GM19193 (cell line): ENCODE results near the gene ZNRF4.

Experiments
- POLR2A ChIP-seq: IDR thresholded peaks from 4 replicates; pipeline ENCODE4 v1.6.1; 2011; ENCODE audit not compliant: insufficient read depth, insufficient read length; ENCODE audit errors: extremely low read depth

Gene ZNRF4

DNA sequence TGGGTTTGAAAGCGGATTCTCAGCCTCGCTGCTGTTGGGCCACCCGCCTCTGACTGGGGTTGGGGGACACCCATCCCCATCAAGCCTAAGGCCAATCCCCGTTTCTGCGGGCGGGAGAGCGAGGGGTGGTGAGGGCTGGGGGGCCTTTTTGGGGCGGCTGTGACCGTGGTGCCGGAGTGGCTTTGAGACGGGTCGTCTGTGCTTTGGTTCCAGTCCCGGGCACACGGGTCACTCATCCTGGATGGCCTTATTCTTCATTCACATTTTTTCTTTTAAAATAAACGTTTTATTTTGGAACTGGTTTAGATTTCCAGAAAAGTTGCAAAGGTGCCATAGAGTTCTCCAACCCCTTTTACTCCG lies 1.6 kb downstream of the ZNRF4 start:
- TF ChIP-seq POLR2A: no peak

- TF ChIP-seq POLR2A: no peak
Observed at GRCh38 chr19:5457709-5458108, 2.5 kb downstream of the ZNRF4 start.

DNA sequence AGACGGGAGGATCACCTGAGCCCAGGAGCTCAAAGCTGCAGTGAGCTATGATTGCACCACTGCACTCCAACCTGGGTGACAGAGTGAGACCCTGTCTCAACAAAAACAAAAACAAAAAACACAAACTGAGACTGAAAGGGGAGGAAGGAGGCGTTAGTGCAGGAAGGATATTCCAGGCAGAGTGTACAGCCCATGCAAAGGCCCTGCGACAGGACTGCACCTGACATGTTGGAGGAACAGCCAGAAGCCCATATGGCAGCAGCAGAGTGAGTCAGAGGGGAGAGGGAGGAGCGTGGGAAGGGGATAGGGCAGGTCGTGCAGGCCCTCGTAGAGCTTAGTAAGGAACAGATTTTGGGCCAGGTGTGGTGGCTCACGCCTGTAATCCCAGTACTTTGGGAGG lies 3.2 kb downstream of the ZNRF4 start:
- TF ChIP-seq POLR2A: no peak

DNA sequence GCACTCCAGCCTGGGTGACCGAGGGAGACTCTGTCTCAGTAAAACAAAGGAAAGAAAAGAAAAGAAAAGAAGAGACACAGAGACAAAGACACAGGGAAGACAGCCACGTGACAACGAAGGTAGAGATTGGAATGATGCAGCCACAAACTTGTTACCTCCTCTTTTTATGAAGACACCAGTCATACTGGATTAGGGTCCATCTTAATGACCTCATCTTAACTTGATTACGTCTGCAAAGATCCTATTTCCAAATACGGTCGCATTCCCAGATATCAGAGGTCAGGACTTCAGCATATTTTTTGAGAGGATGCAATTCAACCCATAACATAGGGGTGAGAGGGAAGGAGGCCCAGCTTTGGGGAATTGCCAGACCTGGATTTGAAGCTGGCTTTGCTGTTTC lies 4.1 kb downstream of the ZNRF4 start:
- no peak for TF ChIP-seq POLR2A

- TF ChIP-seq POLR2A: no peak
Observed at GRCh38 chr19:5460748-5461147, 5.5 kb downstream of the ZNRF4 start.

- no peak for TF ChIP-seq POLR2A
Observed at GRCh38 chr19:5463959-5464358, 8.7 kb downstream of the ZNRF4 start.

DNA sequence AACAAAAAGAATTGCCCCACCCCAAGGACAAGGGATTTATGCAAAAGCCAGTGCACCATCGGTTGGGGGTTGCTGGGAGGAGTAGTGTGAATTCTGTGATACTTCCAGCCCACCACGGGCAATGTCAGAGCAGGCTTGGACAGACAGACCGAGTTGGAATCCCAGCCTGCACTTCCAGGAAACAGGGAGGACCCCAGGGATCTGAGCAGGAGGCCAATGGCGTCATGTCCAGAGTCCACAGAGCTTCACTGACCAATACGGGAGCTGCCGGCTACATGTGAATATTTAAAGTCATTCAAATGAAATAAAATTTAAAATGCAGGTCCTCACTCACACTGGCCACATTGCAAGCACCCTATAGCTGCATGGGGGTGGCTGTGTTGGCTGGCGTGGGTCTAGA lies 10.9 kb downstream of the ZNRF4 start:
- TF ChIP-seq POLR2A: no peak

GRCh38 chr19:5466814-5467291 lies 11.6 kb downstream of the ZNRF4 start:
- no peak for TF ChIP-seq POLR2A

- TF ChIP-seq POLR2A: no peak
Observed at GRCh38 chr19:5470264-5470671, 15.1 kb downstream of the ZNRF4 start.

DNA sequence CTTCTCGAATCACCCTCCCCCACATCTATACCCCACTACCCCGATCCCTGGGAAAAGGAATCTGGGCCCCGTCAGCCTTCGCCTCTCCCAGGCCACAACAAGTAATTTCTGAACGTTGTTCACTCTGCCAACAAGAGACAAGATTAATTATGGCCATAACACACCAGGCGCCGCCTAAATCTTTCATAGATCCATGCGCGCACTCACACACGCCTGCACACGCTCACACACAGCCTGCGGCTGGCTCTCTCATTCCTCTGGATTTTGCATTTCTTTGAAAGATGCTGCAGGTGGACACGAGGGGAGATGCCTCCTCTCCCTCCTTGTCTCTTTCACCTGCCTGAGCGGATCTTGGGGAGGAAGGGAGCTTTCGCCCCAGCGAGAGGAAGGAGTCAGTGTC lies 17.1 kb downstream of the ZNRF4 start:
- TF ChIP-seq POLR2A: no peak

GRCh38 chr19:5473646-5474045 lies 18.4 kb downstream of the ZNRF4 start:
- no peak for TF ChIP-seq POLR2A

DNA sequence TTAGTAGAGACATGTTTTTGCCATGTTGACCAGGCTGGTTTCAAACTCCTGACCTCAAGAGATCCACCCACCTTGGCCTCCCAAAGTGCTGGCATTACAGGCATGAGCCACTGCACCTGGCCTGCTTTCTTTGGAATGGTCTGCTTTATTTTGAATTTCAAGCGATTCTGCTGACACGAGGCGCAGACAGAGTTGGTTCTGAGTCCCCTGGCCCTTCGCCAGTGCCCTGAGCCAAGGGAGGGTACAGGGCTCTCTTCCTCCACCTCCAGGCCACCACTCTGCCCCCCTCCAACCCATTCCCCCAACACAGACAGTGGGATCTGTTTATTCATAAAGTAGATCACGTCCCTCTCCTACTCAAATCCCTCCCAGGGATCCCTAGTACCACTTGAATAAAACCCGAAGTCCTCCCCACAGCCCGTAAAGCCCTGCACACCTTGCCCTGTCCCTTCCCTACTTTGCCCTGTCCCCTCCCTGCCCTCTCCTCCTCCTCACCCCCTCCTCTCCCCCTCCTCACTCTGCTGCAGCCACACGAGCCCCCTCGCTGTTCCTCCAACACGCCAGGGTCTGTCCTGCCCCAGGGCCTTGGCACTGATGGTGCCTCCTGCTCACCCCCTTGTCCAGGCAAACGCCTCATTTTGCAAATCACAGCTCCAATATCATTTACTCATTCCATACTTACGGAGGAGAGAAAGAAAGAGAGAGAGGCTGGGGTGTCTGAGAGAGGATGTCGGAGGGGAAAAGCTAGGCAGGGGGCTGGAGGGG lies 22.4 kb downstream of the ZNRF4 start:
- no peak for TF ChIP-seq POLR2A

- no peak for TF ChIP-seq POLR2A
Observed at GRCh38 chr19:5478241-5478924, 23.2 kb downstream of the ZNRF4 start.

- no peak for TF ChIP-seq POLR2A
Observed at GRCh38 chr19:5478925-5479588, 23.8 kb downstream of the ZNRF4 start.

- TF ChIP-seq POLR2A: no peak
Observed at GRCh38 chr19:5479958-5480357, 24.7 kb downstream of the ZNRF4 start.

- no peak for TF ChIP-seq POLR2A
Observed at GRCh38 chr19:5480427-5480836, 25.2 kb downstream of the ZNRF4 start.
